BE2C (cell line): ENCODE measurements around the gene VANGL2.

Source experiments
- DNase-seq: peaks from one replicate; pipeline ENCODE4 v3.0.0-alpha.2; 2020
- H3K27me3 ChIP-seq: fragments of 250-450 bp; sonication (Bioruptor Pico); 2 replicates; pipeline ENCODE4 v1.5.1; 2020; ENCODE audit warnings: mild to moderate bottlenecking
- H3K36me3 ChIP-seq: fragments of 250-450 bp; sonication (Bioruptor Pico); 2 replicates; pipeline ENCODE4 v1.5.1; 2020; ENCODE audit warnings: mild to moderate bottlenecking
- H3K4me1 ChIP-seq: fragments of 250-450 bp; sonication (Bioruptor Pico); 2 replicates; pipeline ENCODE4 v1.5.1; 2020
- H3K4me3 ChIP-seq: 2 replicates; pipeline ENCODE4 v1.5.1; 2011; ENCODE audit warnings: low read depth, low read length
- H3K9me3 ChIP-seq: fragments of 250-450 bp; sonication (Bioruptor Pico); 2 replicates; pipeline ENCODE4 v1.5.1; 2020
- TF ChIP-seq, protein P1 (sequence below): IDR thresholded peaks from 2 replicates; pipeline ENCODE4 v1.5.1; 2012; ENCODE audit warnings: mild to moderate bottlenecking, low read depth, low read length

VANGL2 gene

DNA sequence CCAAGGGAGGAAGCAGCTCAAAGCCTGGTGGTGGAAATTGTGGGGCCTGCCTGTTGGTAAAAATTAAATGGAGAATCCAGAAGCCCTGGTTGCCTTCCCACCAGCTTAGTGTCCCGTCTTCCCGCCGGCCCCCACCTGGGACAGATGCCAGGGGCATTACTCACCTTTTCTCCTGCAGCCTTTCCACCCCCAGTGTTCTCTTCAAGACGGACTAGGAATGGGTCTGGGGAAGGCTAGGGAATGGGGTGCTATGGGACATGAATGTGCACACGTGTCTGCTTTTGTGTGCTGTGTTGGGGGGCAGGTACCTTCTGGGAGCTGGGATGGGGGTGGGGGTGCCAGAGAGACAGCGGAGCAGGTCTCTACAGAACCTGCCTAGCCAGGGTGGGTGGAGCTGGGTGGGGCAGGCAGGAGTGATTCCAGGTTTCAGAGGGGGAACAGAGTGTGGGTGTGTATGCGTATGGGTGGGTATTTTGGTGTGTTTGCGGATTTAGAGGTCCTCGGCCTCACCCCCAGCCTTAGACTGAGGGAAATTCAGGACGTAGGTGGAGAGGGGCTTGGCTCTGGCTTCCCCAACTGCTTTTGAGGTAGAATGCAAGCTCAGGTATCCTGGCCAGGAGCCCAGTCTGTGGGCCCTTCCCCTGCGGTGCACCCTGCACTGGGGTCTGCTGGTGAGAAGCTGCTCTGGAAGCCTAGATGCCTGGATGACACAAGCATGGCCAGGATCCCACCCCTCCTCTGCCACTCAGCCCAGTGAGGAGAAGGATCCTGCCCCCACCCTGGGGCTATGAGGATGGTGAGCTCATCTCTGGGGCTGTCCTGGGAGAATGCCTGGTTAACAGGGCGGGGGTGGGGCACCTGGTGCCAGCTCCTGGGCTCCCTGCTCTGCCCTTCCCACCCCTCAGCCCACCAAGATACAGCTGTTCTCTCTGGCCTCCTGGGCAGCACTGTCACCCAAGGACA is 7.8 kb downstream of the VANGL2 start:
- H3K4me3 ChIP-seq = no peak overlapping the region
- H3K27me3 ChIP-seq = no peaks in the 10 kb centered on the region
- TF ChIP-seq, protein P1, sequence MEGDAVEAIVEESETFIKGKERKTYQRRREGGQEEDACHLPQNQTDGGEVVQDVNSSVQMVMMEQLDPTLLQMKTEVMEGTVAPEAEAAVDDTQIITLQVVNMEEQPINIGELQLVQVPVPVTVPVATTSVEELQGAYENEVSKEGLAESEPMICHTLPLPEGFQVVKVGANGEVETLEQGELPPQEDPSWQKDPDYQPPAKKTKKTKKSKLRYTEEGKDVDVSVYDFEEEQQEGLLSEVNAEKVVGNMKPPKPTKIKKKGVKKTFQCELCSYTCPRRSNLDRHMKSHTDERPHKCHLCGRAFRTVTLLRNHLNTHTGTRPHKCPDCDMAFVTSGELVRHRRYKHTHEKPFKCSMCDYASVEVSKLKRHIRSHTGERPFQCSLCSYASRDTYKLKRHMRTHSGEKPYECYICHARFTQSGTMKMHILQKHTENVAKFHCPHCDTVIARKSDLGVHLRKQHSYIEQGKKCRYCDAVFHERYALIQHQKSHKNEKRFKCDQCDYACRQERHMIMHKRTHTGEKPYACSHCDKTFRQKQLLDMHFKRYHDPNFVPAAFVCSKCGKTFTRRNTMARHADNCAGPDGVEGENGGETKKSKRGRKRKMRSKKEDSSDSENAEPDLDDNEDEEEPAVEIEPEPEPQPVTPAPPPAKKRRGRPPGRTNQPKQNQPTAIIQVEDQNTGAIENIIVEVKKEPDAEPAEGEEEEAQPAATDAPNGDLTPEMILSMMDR = no peak
- DNase-seq = peak; percentile 52
- H3K9me3 ChIP-seq = no peaks in the 10 kb centered on the region
- no peaks in the 10 kb centered on the region for H3K36me3 ChIP-seq
- H3K4me1 ChIP-seq = no peaks in the 10 kb centered on the region

DNA sequence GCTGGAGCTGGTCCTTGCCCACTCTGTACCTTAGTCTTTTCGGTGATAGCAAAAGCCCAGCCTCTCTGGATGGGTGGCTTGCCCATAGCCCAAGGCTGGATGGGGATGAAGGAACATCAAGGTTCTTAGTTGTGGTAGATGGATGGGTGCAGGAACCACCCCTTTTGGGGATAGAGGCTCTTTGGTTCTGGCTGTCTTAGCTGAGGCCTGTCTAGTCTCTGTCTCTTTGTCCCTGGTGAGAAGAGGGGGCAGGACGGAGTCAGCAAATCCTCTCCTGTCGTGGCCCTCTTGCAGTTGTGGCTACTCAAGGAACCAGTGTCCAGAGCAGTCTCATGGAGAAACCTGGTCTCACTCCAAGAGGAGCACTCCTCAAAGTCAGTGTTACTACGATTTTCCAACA is 8.5 kb downstream of the VANGL2 start:
- H3K36me3 ChIP-seq = no peaks in the 10 kb centered on the region
- TF ChIP-seq, protein P1 = no peak
- no peak for DNase-seq
- no peaks in the 10 kb centered on the region for H3K4me1 ChIP-seq
- H3K9me3 ChIP-seq = no peaks in the 10 kb centered on the region
- no peaks in the 10 kb centered on the region for H3K27me3 ChIP-seq
- no peak overlapping the region for H3K4me3 ChIP-seq

DNA sequence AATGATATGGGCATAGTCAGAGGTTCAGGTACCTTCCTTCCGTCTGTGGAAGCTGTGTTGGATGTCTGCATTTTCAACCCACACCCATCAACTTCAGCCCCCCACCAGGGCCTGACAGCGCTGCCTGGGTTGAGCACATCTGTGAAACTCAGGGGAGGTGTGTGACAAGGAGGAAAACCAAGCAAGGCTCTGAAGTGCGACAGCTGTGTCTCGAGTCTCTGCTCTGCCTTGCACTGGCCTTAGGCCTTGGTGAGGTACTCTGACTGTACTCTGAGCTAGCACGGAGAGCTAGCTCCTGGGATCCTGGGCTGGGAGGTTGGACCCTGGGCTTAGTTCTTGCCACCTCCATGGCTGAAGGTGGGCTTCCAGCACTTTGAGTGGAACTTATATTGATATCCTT is 9.1 kb downstream of the VANGL2 start:
- H3K4me1 ChIP-seq = no peaks in the 10 kb centered on the region
- no peaks in the 10 kb centered on the region for H3K36me3 ChIP-seq
- TF ChIP-seq, protein P1 = no peak
- no peaks in the 10 kb centered on the region for H3K9me3 ChIP-seq
- no peaks in the 10 kb centered on the region for H3K27me3 ChIP-seq
- no peak overlapping the region for H3K4me3 ChIP-seq
- no peak for DNase-seq

DNA sequence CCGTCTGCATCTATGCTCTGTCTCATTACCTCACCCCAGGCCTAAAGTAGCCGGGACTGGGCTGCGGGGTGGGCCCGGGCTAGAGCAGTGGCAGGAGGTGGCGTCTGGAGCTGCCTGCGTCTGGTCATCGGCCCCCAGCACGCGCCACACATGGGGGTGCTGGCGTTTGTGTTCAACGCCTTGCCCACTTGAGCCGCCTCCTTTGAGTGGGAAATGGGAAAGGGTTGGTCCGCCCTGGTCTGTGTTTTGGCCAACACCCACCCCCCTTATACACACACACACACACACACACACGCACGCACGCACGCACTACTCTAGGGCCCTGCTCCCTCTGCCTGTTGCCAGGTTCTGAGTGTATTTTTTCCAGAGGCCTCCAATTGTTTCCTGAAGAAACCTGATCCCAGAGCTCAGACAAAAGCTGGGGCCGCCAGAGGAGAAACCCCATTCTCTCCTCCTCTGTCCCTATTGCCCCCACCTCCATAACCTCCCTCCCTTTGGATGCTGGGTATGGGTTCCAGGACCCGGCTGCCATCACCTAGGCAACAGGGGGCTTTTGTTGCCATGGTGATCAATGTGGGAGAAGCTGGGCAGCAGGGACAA is 10.1 kb downstream of the VANGL2 start:
- Histone ChIP-seq H3K36me3 (no peaks in the 10 kb centered on the region), H3K4me3 (no peak overlapping the region), H3K27me3 (no peaks in the 10 kb centered on the region), H3K9me3 (no peaks in the 10 kb centered on the region), H3K4me1 (no peaks in the 10 kb centered on the region)
- TF ChIP-seq, protein P1 = no peak
- DNase-seq = no peak

DNA sequence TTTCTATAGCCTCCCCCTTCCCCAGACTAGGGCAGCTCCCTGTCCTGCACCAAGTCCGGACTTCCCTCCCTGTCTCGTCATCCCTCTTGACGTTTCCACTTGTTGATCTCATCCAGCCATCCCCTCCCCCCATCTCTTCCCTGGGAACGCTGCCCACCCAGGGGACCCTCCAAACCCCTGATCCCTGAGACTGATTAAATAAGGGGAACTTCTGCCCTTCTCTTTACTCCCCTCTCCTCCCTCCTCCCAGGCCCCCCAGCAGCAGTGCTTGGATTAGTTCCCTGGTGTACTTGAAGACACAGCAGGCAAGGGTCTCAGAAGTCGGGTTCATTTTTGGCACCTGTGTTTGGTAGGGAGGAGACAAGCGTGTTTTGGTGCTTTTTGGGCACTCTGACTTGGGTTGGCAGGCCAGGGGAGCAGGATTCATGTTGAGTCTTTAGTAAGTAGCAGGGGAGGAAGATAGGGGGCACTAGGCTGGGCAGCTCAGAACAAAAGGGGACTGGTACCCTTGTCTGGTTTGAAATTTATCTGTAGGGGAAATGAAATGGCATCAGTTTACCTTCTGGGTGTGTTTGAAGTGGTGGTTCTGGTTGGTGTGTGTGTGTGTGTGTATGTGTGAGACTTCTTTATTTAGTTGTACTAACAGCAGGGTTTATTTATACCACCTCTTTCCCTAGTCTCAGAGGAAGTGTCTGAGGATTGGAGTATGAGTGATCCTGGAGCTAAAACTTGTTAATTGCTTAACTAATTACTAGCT is 11.1 kb downstream of the VANGL2 start:
- no peaks in the 10 kb centered on the region for H3K9me3 ChIP-seq
- H3K4me3 ChIP-seq = no peak overlapping the region
- H3K4me1 ChIP-seq = no peaks in the 10 kb centered on the region
- DNase-seq = no peak
- TF ChIP-seq, protein P1 = no peak
- H3K27me3 ChIP-seq = no peaks in the 10 kb centered on the region
- no peaks in the 10 kb centered on the region for H3K36me3 ChIP-seq
